ENCODE results near the gene ANKRD11.
"Not testable (repeated sequence)": the region's sequence is repeated elsewhere in the genome, so short reads cannot be mapped to it uniquely, and the experiment has no call there.

Gene ANKRD11

DNA sequence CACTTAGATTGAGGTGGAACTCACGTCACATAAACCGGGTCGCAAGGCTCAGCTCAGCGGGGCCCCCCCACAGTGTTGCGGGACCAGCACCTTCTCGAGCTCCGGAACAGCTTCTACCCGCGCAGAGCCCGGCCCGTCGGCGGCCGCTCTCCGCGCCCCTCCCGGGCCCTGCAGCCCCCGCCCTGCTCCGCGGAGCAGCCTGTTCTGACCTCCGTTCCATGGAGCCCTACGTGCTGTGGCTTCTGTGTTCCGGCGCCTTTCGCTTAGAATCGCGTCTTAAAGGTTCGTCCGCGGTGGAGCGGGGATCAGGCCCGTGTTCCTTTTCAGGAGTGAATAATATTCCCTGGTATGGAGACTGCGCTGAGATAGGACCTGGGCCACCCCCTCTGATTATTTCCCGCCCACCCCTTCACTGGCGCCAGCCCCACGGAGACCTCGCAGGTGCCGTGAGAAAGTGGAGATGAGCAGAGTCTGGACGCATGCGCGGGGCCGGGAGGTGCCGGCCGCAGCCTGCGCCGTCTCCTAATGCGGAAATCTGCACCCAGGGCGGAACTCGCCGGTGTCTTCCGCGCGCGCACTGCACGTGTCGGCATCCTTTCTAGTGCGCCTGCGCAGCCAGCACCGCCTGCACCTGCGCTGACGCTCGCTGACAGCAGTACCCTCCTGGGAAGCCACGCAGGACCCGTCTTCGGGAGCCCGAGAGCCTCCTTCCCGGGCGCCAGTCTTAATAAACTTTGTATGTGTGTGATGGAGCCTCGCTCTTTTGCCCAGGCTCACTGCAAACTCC lies 242.0 kb downstream of the ANKRD11 start:
- no peak for DNase-seq (ENCODE audit: low read depth in 3 of 3, low spot score in 1 of 3)

DNA sequence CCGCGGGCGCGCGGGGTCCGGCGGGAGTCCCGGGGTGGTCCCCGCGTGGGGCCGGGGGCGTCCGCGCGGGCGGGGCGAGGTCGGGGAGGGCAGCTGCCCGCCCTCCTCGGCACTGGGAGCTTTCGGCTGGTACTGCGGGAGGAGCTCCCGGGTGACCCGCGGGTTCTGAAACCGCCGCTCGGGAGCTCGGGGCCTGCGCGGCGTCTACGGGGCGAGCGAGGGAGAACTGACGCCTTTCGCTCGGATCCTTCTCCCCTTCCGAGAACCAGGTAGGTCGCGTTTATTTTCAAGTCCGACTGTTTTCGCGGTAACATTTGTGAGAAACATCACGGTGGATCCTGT lies 242.7 kb downstream of the ANKRD11 start:
- DNase-seq (ENCODE audit: low read depth in 3 of 3, low spot score in 1 of 3) = not testable (repeated sequence)

DNA sequence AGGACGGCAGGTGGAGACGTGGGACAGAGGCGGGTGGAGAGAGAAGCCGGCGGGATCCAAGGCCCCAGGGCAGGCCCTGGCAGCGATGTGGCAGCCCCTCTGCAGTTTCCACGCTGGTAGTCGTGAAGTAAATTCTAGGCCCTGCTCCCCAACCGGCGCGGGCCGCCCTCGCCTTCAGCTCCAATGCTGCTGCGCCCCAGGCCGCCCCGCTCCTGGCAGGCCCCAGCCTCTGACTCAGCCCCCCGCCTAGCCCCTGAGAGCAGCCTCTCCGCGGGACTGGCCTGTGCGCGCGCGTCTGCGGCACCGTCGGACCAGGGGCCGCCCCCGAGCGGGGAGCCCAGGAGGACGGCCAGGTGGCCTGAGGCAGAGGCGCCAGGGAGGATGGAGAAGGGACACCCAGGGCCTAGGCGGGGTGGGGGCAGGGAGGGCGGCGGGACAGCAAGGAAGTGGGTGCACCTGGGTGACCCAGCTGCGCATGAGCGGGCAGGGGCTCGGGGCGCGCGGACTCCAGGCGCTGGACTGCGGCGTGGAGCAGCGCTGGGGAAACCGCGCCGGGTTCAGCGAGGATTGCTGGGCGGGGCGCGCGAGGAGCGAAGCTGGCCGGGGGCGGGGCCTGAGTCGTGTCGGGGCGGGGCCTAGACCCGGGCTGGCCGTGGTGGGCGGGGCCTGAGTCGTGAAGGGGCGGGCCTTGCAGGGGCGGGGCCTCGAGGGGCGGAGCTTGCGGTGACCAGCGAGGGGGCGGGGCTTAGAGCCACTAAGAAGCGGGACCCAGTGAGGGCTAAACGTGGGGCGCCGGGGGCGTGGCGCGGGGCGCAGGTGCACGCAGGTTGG lies 243.2 kb downstream of the ANKRD11 start:
- peak; percentile 93 to 99 (median 96) for DNase-seq (ENCODE audit: low read depth in 3 of 3, low spot score in 1 of 3)

DNA sequence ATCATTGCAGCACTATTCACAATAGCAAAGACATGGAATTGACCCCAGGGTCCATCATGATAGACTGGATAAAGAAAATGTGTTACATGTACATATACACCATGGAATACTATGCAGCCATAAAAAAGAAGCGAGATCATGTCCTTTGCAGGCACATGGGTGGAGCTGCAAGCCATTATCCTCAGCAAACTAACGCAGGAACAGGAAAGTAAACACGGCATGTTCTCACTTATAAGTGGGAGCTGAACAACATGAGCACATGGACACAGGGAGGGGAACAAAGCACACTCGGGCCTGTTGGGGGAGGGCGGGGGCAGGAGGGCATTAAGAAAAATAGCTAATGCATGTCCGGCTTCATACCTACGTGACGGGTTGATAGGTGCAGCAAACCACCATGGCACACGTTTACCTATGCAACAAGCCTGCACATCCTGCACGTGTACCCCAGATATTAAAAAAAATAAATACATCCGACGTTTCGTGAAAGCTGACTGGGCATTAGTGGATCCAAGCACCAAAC lies 243.9 kb downstream of the ANKRD11 start:
- no peak for DNase-seq (ENCODE audit: low read depth in 3 of 3, low spot score in 1 of 3)

DNA sequence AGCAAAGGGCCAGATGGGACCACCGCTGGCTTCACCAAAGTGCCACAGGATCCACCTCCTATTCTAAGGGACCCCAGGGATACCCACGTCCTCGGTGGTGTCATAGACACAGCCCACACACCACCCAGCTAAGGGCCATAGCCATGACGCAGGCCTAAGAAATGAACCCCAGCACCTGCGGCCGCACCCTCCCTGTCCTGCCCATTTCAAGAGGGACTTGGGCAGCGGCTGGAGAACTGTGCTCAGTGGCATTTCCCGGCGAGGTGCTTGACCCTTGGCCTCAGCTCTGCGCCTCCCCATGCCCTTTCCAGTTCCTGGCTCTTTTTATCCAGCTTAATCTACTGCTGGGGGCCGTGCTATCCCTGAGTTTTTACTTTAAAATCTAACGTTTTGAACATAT lies 245.6 kb downstream of the ANKRD11 start:
- DNase-seq (ENCODE audit: low read depth in 3 of 3, low spot score in 1 of 3) = no peak

DNA sequence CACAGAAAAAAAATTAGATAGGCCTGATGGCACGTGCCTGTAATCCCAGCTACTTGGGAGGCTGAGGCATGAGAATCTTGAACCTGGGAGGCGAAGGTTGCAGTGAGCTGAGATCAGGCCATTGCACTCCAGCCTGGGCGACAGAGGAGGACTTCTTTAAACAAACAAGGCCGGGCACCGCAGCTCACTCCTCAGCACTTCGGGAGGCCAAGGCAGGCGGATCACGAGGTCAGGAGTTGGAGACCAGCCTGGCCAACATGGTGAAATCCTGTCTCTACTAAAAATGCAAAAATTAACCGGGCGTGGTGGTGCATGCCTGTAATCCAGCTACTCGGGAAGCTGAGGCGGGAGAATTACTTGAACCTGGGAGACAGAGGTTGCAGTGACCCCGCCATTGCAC lies 246.1 kb downstream of the ANKRD11 start:
- DNase-seq (ENCODE audit: low read depth in 3 of 3, low spot score in 1 of 3) = not testable (repeated sequence)

DNA sequence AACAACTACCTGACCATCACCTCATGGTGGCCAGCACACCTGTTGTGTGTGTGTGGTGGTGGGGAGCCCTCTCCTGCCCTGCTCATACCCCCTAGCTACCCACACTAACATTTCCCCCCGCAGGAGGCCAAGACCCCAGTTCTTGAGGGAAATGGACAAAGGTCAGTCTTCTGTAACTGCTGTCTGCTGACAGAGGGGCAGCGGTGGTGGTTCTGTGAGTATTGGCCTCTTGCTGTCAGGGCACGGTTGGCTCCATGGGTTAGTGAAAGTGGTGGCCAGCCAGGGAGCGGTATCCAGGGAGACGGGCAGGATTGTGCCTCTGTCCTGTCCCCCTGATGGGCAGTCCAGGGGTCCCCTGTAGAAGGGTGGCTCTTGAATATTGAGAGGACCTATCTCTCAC lies 246.7 kb downstream of the ANKRD11 start:
- DNase-seq (ENCODE audit: low read depth in 3 of 3, low spot score in 1 of 3) = no peak

DNA sequence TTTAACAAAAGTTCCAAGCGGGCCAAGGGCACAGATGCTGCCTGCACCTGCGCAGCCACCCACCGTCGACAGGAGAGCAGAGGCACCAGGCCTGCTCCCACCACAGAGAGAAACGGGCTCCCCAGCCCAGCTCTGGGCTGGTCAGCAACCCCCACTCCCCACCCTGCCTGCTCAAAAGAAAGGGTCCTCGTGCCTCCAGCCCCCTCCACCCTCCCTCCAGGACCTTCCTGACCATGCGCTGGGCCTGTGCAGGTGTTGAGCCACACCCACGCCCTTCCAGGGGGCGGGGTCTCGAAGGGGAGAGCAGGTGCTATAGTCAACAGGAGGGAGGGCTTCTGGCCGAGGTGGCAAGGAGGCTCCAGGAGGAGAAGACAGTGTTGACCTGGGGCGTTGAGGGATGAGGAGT lies 247.6 kb downstream of the ANKRD11 start:
- DNase-seq (ENCODE audit: low read depth in 3 of 3, low spot score in 1 of 3) = no peak

DNA sequence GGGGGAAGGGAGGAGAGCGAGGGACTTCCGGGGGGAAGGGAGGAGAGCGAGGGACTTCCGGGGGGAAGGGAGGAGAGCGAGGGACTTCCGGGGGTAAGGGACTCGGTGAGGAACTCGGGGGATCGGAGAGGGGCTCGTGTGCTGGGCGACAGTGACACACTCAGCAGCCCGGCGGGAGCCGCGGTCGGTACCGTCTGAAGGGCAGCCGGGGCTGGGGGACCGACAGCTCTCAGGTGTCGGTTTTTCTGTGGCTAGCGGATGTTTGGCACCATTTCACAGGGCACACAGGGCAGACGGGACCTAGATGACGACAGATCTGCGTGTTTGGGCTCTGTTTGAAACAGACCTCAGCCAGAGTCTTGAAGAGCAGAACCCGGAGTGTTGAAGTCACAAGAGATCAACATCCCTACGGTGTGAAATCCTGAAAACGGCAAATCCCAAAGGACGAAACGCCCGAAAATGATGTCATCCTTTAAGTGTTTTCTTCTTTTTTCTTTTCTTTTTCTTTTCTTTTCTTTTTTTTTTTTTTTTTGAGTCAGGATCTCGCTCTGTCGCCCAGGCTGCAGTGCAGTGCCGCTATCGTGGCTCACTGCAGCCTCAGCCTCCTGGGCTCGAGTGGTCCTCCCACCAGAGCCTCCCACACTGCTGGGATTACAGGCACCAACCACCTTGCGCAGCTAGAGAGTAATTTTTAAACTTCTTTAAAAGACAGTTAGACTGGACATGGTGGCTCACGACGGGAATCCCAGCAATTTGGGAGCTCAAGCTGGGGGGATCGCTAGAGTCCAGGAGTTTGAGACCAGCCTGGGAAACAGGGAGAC lies 249.0 kb downstream of the ANKRD11 start:
- DNase-seq (ENCODE audit: low read depth in 3 of 3, low spot score in 1 of 3) = peak; percentile 45 to 62 (median 60)

DNA sequence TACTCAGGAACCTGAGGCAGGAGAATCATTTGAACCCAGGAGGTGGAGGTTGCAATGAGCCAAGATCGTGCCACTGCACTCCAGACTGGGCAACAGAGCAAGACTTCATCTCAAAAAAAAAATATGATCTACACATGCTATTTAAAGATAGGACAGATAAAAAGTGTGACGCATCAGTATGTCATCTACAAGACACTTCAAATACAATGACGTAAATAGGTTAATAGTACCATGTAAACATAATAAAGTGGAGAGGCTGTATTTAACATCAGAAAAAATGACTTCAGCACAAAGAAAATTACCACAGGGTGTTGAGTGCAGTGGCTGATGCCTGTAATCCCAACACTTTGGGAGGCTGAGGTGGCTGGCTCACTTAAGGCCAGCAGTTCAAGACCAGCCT lies 252.6 kb downstream of the ANKRD11 start:
- no peak for DNase-seq (ENCODE audit: low read depth in 3 of 3, low spot score in 1 of 3)

DNA sequence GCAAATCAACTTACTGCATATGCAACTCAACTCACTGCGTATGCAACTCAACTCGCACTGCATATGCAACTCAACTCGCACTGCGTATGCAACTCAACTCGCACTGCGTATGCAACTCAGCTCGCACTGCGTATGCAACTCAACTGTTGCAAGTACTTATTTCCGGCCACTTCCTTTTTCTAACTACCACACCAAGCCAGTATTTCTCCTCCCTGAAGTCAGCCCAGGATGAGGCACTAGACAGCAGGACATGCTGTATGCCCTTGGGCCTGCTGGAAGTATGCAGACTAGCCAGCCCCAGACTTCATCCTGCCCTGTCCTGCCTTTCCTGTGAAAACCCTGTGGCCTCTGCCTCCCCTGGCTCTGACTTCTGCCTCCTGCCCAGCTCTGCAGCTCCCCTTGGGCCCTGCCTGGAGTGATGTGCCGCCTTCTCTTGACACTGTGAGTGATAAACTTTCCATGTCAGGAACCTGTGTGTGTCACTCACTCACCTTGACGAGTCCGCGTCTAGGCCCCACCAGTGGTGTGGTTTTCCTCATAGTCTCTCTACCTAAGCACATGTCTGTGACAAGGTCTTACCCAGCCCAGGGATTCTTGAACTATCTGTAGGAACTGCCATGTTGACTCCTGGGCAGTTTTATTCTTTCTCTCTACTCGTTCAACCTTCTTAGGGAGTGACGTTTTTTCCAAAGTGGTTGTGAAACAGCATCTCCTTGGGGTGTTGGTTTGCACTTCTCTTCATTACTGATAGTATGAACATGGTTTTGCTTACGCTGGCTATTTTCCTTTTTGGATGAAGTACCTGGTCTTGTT lies 256.5 kb downstream of the ANKRD11 start:
- DNase-seq (ENCODE audit: low read depth in 3 of 3, low spot score in 1 of 3) = no peak

DNA sequence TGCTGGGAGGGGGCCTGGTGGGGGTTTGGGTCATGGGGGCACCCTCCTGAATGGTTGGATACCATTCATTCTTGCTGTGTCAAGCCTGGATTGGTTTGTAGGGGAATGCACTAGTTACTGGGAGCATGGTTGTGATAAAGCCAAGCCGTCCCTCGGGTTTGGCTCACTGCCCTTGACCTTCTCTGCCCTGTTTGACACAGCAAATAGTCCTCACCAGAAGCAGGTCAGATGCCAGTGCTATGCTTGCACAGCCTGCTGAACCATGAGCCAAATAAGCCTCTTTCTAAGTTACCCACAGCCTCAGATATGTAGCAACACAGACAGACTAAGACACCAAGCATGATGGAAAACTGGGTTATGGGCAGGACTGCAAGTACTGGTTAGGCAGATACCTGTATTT lies 258.3 kb downstream of the ANKRD11 start:
- no peak for DNase-seq (ENCODE audit: low read depth in 3 of 3, low spot score in 1 of 3)

DNA sequence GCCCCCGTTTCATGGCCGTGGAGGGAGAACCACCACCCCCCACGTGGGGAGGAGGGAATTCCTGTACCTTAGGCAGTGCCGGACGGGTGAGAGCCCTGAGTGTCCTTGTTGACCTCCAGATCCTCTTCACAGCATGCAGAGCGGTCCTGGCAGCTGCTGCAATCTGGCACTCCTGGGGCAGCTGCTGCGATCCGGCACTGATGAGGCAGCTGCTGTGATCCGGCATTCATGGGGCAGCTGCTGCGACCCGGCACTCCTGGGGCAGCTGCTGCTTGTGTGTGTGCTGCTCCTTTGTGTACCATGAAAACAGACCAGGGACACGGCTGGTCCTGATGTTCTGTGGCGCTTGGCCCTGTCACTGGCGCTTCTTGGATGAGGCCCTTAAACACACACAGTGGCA lies 260.1 kb downstream of the ANKRD11 start:
- no peak for DNase-seq (ENCODE audit: low read depth in 3 of 3, low spot score in 1 of 3)

DNA sequence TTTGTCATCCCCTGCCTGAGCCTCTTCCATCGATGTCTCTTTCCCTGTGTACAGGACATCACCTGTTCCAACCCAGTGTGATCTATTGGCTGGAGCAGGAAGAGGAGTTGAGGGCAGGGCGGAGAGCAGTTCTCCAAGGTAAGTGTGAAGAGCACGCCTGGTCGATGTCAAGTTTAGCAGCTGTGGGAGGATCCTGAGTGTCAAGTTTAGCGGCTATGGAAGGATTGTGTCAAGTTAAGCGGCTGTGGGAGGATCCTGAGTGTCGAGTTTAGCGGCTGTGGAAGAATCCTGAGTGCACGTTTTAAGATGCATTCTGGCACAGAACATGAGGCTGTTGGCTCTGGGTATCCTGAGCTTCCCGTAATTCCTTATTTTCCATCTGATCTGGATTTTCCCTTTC lies 265.7 kb downstream of the ANKRD11 start:
- no peak for DNase-seq (ENCODE audit: low read depth in 3 of 3, low spot score in 1 of 3)

DNA sequence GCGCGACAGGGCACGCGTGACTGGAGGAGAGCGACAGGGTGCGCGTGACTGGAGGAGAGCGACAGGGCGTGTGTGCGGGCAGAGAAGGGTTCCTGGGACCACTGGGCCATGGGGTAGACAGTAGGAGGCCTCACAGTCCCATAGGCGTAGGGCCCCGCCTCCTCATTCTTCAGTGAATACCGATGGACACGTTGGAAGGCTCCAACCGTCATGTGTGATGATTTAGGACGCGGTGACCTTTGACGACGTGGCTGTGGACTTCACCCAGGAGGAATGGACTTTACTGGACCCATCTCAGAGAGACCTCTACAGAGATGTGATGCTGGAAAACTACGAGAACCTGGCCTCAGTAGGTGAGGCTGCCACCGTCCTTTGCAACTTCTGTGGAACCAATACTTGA lies 267.4 kb downstream of the ANKRD11 start:
- DNase-seq (ENCODE audit: low read depth in 3 of 3, low spot score in 1 of 3) = no peak

DNA sequence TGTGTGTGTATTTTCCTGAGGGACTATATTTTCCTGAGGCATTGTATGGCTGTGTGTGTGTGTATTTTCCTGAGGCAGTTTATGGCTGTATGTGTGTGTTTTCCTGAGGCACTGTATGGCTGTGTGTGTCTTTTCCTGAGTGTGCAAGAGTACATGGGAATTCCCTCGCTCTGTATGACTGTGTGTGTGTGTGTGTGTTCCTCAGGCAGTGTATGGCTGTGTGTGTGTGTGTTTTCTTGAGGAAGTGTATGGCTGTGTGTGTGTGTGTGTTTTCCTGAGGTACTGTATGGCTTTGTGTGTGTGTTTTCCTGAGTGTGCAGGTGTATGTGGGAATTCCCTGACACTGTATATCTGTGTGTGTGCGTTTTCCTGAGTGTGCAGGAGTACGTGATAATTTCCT lies 268.8 kb downstream of the ANKRD11 start:
- DNase-seq (ENCODE audit: low read depth in 3 of 3, low spot score in 1 of 3) = no peak

DNA sequence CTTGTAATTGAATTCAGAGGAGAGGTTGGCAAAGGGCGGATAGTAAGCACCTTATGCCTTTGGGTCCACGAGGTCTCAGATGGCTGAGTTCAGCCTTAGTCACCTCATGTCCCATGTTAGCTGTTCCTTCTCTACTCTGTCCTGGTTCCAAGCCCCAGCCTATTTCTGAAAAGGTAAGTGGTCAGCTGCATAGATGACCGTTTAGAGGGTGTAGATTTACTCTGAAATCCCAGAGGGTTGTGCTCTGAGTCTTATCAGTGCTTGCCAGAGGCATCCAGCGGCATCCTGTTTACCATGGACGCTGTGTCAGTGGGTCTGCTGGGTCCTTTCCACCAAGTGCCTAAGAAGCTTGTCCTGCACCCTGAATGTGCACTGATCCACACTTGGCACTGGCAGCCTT lies 271.0 kb downstream of the ANKRD11 start:
- DNase-seq (ENCODE audit: low read depth in 3 of 3, low spot score in 1 of 3) = no peak

All from stimulated activated CD4-positive, alpha-beta T cell treated with anti-CD3 and anti-CD28 coated beads, TNF-alpha, amount 100 ng/mL, for 1 hour (primary cell).